ENCODE results near the gene DDX39A. TPM values are rescaled to one million over a fixed set of nuclear protein-coding genes. Genes with fewer than 3 reads are reported as not detected.

DDX39A gene
- total and polyA plus RNA-seq, 2 of the 13 experiments (the other 11 are each of a cell fraction or from before 2014, with no cell fraction given), result 34.6 to 90.4 TPM

GRCh38 chr19:14432791-14433553, 13.8 kb upstream of the DDX39A start, which contains the start of gene PKN1 (continued):
- TF ChIP-seq SUZ12 (IDR thresholded peaks at IDR 0.05; ENCODE audit: low read depth, low read length), result no peak
- TF ChIP-seq KAT8 (CRISPR knock-in tag; IDR thresholded peaks at IDR 0.05), result peak; percentile 60; the same call in 1 of the 2 replicates
- TF ChIP-seq, protein P1, sequence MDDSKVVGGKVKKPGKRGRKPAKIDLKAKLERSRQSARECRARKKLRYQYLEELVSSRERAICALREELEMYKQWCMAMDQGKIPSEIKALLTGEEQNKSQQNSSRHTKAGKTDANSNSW (CRISPR knock-in tag; IDR thresholded peaks at IDR 0.05; ENCODE audit: borderline replicate concordance), result no peak
- no peak for TF ChIP-seq SNRNP70 (IDR thresholded peaks at IDR 0.05; ENCODE audit: low read depth, low read length)
- no peak for TF ChIP-seq ZNF230 (CRISPR knock-in tag; IDR thresholded peaks at IDR 0.05)
- TF ChIP-seq ELF3 (CRISPR knock-in tag; IDR thresholded peaks at IDR 0.05), result no peak
- no peak for TF ChIP-seq ATF3 (CRISPR knock-in tag; IDR thresholded peaks at IDR 0.05)
- 0 out of 2 replicates have a peak, but pooled peaks have one; percentile 24 for TF ChIP-seq DMAP1 (CRISPR knock-in tag; IDR thresholded peaks at IDR 0.05)
- TF ChIP-seq RXRB (CRISPR knock-in tag; IDR thresholded peaks at IDR 0.05; ENCODE audit: borderline replicate concordance), result 0 out of 2 replicates have a peak, but pooled peaks have one; percentile 12
- peak; percentile 64; the same call in 1 of the 2 replicates for TF ChIP-seq BHLHE40 (IDR thresholded peaks at IDR 0.05; ENCODE audit: low read length)
- no peak for TF ChIP-seq SNAPC2 (CRISPR knock-in tag; IDR thresholded peaks at IDR 0.05)
- 0 out of 2 replicates have a peak, but pooled peaks have one; percentile 8 for TF ChIP-seq ZMYM2 (CRISPR knock-in tag; IDR thresholded peaks at IDR 0.05)
- no peak for TF ChIP-seq HNF4A (CRISPR knock-in tag; IDR thresholded peaks at IDR 0.05)
- no peak for TF ChIP-seq TEAD3 (CRISPR knock-in tag; optimal IDR thresholded peaks at IDR 0.05; ENCODE audit: borderline replicate concordance)
- peak; percentile 11; the same call in 1 of the 2 replicates for TF ChIP-seq SAP130 (CRISPR knock-in tag; IDR thresholded peaks at IDR 0.05; ENCODE audit: low read depth)
- no peak for TF ChIP-seq TFAP4 (IDR thresholded peaks at IDR 0.05; ENCODE audit: borderline replicate concordance, low read depth)
- TF ChIP-seq, protein P2, sequence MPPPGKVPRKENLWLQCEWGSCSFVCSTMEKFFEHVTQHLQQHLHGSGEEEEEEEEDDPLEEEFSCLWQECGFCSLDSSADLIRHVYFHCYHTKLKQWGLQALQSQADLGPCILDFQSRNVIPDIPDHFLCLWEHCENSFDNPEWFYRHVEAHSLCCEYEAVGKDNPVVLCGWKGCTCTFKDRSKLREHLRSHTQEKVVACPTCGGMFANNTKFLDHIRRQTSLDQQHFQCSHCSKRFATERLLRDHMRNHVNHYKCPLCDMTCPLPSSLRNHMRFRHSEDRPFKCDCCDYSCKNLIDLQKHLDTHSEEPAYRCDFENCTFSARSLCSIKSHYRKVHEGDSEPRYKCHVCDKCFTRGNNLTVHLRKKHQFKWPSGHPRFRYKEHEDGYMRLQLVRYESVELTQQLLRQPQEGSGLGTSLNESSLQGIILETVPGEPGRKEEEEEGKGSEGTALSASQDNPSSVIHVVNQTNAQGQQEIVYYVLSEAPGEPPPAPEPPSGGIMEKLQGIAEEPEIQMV (CRISPR knock-in tag; IDR thresholded peaks at IDR 0.05; ENCODE audit: low read depth), result no peak
- TF ChIP-seq, protein P3, sequence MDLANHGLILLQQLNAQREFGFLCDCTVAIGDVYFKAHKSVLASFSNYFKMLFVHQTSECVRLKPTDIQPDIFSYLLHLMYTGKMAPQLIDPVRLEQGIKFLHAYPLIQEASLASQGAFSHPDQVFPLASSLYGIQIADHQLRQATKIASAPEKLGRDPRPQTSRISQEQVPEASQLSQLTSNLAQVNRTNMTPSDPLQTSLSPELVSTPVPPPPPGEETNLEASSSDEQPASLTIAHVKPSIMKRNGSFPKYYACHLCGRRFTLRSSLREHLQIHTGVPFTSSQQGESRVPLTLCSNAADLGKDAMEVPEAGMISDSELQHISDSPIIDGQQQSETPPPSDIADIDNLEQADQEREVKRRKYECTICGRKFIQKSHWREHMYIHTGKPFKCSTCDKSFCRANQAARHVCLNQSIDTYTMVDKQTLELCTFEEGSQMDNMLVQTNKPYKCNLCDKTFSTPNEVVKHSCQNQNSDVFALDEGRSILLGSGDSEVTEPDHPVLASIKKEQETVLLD (CRISPR knock-in tag; IDR thresholded peaks at IDR 0.05; ENCODE audit: low read depth), result no peak; the same call in 1 of the 2 replicates
- TF ChIP-seq MLX (CRISPR knock-in tag; IDR thresholded peaks at IDR 0.05), result no peak
- no peak for TF ChIP-seq TGIF2 (CRISPR knock-in tag; IDR thresholded peaks at IDR 0.05)
- peak; percentile 34; the same call in 1 of the 2 replicates for TF ChIP-seq RBFOX2 (IDR thresholded peaks at IDR 0.05; ENCODE audit: low read depth, low read length)
- TF ChIP-seq ZNF574 (CRISPR knock-in tag; IDR thresholded peaks at IDR 0.05), result no peak
- TF ChIP-seq ZNF180 (CRISPR knock-in tag; IDR thresholded peaks at IDR 0.05; ENCODE audit: borderline replicate concordance, low read depth), result no peak
